ENCODE measurements around the gene KRT7.

- TF ChIP-seq EZH2phosphoT487 (IDR thresholded peaks at IDR 0.05; ENCODE audit: borderline replicate concordance, low read length) (no peak), CTCF (IDR thresholded peaks at IDR 0.05; ENCODE audit: low read depth, low read length, poor library complexity, severe bottlenecking) (no peak)
Measured at GRCh38 chr12:52235822-52236361, 2.8 kb downstream of the KRT7 start.
